Endothelial cell of umbilical vein (primary cell): ENCODE results near the gene ABCB4. TPM values are rescaled to one million over a fixed set of nuclear protein-coding genes. Genes with fewer than 3 reads are reported as not detected.

Experiments used
- BruUV-seq: library from RNA; stranded (reverse); fragments of 400-500 nt; replicated peaks from 2 replicates; lab custom pipeline; 2021; lab: Mats Ljungman, UMichigan
- CTCF ChIA-PET: fragments of 300-600, 350-600 bp; sonication (Branson Sonifier 250); formaldehyde crosslinking; loops from one replicate; lab custom pipeline; 2021; ENCODE audit warnings: antibody characterized with exemption, inconsistent platforms; lab: Charles Lee
- POLR2A ChIA-PET: fragments of 300-600, 350-600 bp; sonication (Branson Sonifier 250); formaldehyde crosslinking; loops from one replicate; lab custom pipeline; 2021; ENCODE audit warnings: antibody characterized with exemption, inconsistent platforms; lab: Charles Lee
- DNase-seq: peaks from one replicate; pipeline ENCODE4 v3.0.0-alpha.2; 2011; ENCODE audit warnings: low read depth, low spot score
- FAIRE-seq: peaks from 2 replicates; lab custom pipeline; 2011; peaks lifted over from hg19 to GRCh38; lab: Jason Lieb, UNC
- H2AFZ ChIP-seq: 2 replicates; pipeline ENCODE4 v1.6.0; 2012; ENCODE audit warnings: low read depth, low read length, control low read depth, inconsistent platforms
- H3K27ac ChIP-seq: 2 replicates; pipeline ENCODE4 v1.5.1; 2011; ENCODE audit warnings: low read depth, mild to moderate bottlenecking, control low read depth, low read length, moderate library complexity; ENCODE audit not compliant: insufficient read depth
- H3K27me3 ChIP-seq, 2 experiments: 2 replicates each; pipeline versions ENCODE4 v1.6.0 to v1.6.1; 2011; ENCODE audit warnings: low read length in 2 of 2, mixed read lengths in 1 of 2; ENCODE audit not compliant: control insufficient read depth in 2 of 2, insufficient read depth in 2 of 2
- H3K36me3 ChIP-seq, 2 experiments: 2 replicates in 1 of 2; 3 replicates in 1 of 2; pipeline ENCODE4 v1.5.1; 2011; ENCODE audit warnings: low read length in 2 of 2, mild to moderate bottlenecking in 1 of 2, moderate library complexity in 1 of 2; ENCODE audit not compliant: control insufficient read depth in 2 of 2, insufficient read depth in 2 of 2; ENCODE audit errors: extremely low read depth in 1 of 2
- H3K4me1 ChIP-seq: 3 replicates; pipeline ENCODE4 v1.5.1; 2011; ENCODE audit warnings: mild to moderate bottlenecking, low read length; ENCODE audit not compliant: control insufficient read depth, insufficient read depth; ENCODE audit errors: extremely low read depth
- H3K4me2 ChIP-seq: 2 replicates; pipeline ENCODE4 v1.6.1; 2011; ENCODE audit warnings: low read length, control low read depth, mixed read lengths; ENCODE audit not compliant: insufficient read depth
- H3K4me3 ChIP-seq, 3 experiments: fragments of 200-600 bp in 1 of 3; sonication (generic), shearing (Covaris generic) in 1 of 3; replicated peaks in 1 of 3; 2 replicates each; pipeline ENCODE4 v1.5.1; 2011 to 2016; ENCODE audit warnings: control low read depth in 3 of 3, low read length in 3 of 3, mild to moderate bottlenecking in 2 of 3, inconsistent platforms in 1 of 3, low read depth in 1 of 3, moderate library complexity in 1 of 3; ENCODE audit not compliant: insufficient read depth in 1 of 3
- H3K79me2 ChIP-seq: 2 replicates; pipeline ENCODE4 v1.6.0; 2012; ENCODE audit warnings: low read length, inconsistent platforms; ENCODE audit not compliant: control insufficient read depth, insufficient read depth
- H3K9ac ChIP-seq: replicated peaks from 2 replicates; pipeline ENCODE3; 2011; ENCODE audit warnings: low read length, control low read depth; ENCODE audit not compliant: insufficient read depth; ENCODE audit errors: extremely low read depth
- H3K9me1 ChIP-seq: replicated peaks from 3 replicates; pipeline ENCODE4 v1.6.0; 2011; ENCODE audit warnings: mild to moderate bottlenecking, low read length; ENCODE audit not compliant: control insufficient read depth, insufficient read depth; ENCODE audit errors: extremely low read depth
- H3K9me3 ChIP-seq: replicated peaks from 2 replicates; pipeline ENCODE4 v1.5.1; 2012; ENCODE audit warnings: low read length, inconsistent platforms; ENCODE audit not compliant: control insufficient read depth, insufficient read depth
- H4K20me1 ChIP-seq: replicated peaks from 2 replicates; pipeline ENCODE3; 2011; ENCODE audit warnings: mild to moderate bottlenecking, low read length; ENCODE audit not compliant: control insufficient read depth, insufficient read depth; ENCODE audit errors: extremely low read depth
- CTCF ChIP-seq, 2 donors: IDR thresholded peaks; 1 replicate in 1 of 2; 2 replicates in 1 of 2; pipeline ENCODE4 v1.5.1; 2011; ENCODE audit warnings: low read length in 2 of 2, mild to moderate bottlenecking in 2 of 2, moderate library complexity in 2 of 2, control low read depth in 1 of 2, inconsistent platforms in 1 of 2, low read depth in 1 of 2; ENCODE audit not compliant: insufficient read depth in 1 of 2; ENCODE audit errors: extremely low read depth in 1 of 2
- EZH2 ChIP-seq: IDR thresholded peaks from 2 replicates; pipeline ENCODE4 v1.6.1; 2012; ENCODE audit warnings: borderline replicate concordance, low read depth, mild to moderate bottlenecking, moderate library complexity, low read length, inconsistent platforms; ENCODE audit not compliant: severe bottlenecking
- FOS ChIP-seq: IDR thresholded peaks from 2 replicates; pipeline ENCODE4 v1.6.1; 2011; ENCODE audit warnings: mild to moderate bottlenecking, low read length, moderate library complexity, borderline replicate concordance; ENCODE audit not compliant: insufficient read depth
- GATA2 ChIP-seq: IDR thresholded peaks from 2 replicates; pipeline ENCODE4 v1.7.0; 2011; ENCODE audit warnings: low read depth, mild to moderate bottlenecking, moderate library complexity, mixed read lengths, low read length; ENCODE audit not compliant: insufficient read length, insufficient read depth
- JUN ChIP-seq: IDR thresholded peaks from 2 replicates; pipeline ENCODE4 v1.6.1; 2011; ENCODE audit warnings: borderline replicate concordance, low read depth; ENCODE audit not compliant: insufficient read length, insufficient read depth
- MAX ChIP-seq: IDR thresholded peaks from 2 replicates; pipeline ENCODE4 v1.6.1; 2011; ENCODE audit not compliant: insufficient read depth, insufficient read length
- MYC ChIP-seq: IDR thresholded peaks from one replicate; pipeline ENCODE4 v1.6.1; 2011; ENCODE audit warnings: mild to moderate bottlenecking, low read depth, low read length
- POLR2A ChIP-seq: IDR thresholded peaks from 2 replicates; pipeline ENCODE4 v1.6.1; 2012; ENCODE audit warnings: low read depth, mild to moderate bottlenecking, control low read depth, low read length
- POLR2AphosphoS5 ChIP-seq: IDR thresholded peaks from 2 replicates; pipeline ENCODE4 v1.6.1; 2012; ENCODE audit warnings: low read depth, mild to moderate bottlenecking, control low read depth, low read length, moderate library complexity; ENCODE audit not compliant: insufficient read depth
- dilution Hi-C: fragments of 300-500 bp; cut with MboI; formaldehyde crosslinking; loops from one replicate; pipeline ENCODE4 v1.15.0; 2019; ENCODE audit warnings: low sequenced_read_pairs; ENCODE audit not compliant: extremely low pct_ligation_motif_present
- intact Hi-C: fragments of 100-400 bp; cut with micrococcal nuclease; formaldehyde crosslinking; loops from one replicate; pipeline ENCODE4 v1.10.0; 2022
- polyA plus RNA-seq, 4 experiments: library from polyadenylated mRNA; depleted of rRNA in 3 of 4; stranded (reverse) in 3 of 4; unstranded in 1 of 4; fragments of >200 nt; gene quantifications; 2 replicates each; pipeline versions ENCODE4 v1.2.1 to v1.2.3, GENCODE V29; 2011 to 2012; ENCODE audit warnings: missing spikeins in 1 of 4
- total RNA-seq: library from RNA; stranded (reverse); gene quantifications from 2 replicates; pipeline ENCODE4 v1.2.3, GENCODE V29; 2021

Gene ABCB4
- total and polyA plus RNA-seq, 2 donors (not counting 3 experiments of a cell fraction or from before 2014, with no cell fraction given): 0.11 to 0.15 TPM

- Histone ChIP-seq H3K27ac (no peak overlapping the region), H3K4me2 (no peak overlapping the region), H3K27me3 (no peaks in the 10 kb centered on the region), H4K20me1 (no peaks in the 10 kb centered on the region), H3K4me1 (no peaks in the 10 kb centered on the region), H3K9me3 (no peaks in the 10 kb centered on the region), H3K9ac (no peak overlapping the region), H3K9me1 (no peaks in the 10 kb centered on the region), H2AFZ (no peak overlapping the region), H3K79me2 (no peaks in the 10 kb centered on the region), H3K4me3 (no peak overlapping the region), H3K36me3 (no peaks in the 10 kb centered on the region)
- DNase-seq (no peak), FAIRE-seq (no peak)
- ChIA-PET POLR2A (no interaction called here), CTCF (interaction anchor here (0.7 kb wide), 1 partner anchor 1915 kb away, joined by 3 read pairs; no protein-coding TSS in a partner anchor)
- intact Hi-C loops (no loop called here), dilution Hi-C loops (no loop called here)
- TF ChIP-seq JUN (no peak), MYC (no peak), POLR2AphosphoS5 (no peak), EZH2 (no peak), CTCF (IDR thresholded peaks at IDR 0.05; ENCODE audit: extremely low read depth in 1 of 2, insufficient read depth in 1 of 2, low read depth in 1 of 2, low read length in 2 of 2) (no peak), POLR2A (no peak), FOS (no peak), MAX (no peak), GATA2 (no peak)
- BruUV-seq: no TSS peak
Observed at GRCh38 chr7:87375662-87376435, 99.6 kb downstream of the ABCB4 start.
